HepG2 (cell line): ENCODE data around the gene CD300A. TPM values are rescaled to one million over a fixed set of nuclear protein-coding genes. Genes with fewer than 3 reads are reported as not detected.

Source experiments
- ATAC-seq: fragments of 200-7000 bp; cut with Tn5 transposase; 3 replicates; pipeline ENCODE4 v1.9.1; 2020; ENCODE audit warnings: mild to moderate bottlenecking, moderate library complexity
- BruUV-seq: library from RNA; stranded (reverse); fragments of 400-500 nt; replicated peaks from 2 replicates; lab custom pipeline; 2021; lab: Mats Ljungman, UMichigan
- CTCF ChIA-PET: fragments of 300-600 bp; formaldehyde crosslinking; extraction: SDS; loops from one replicate; lab custom pipeline; 2021; ENCODE audit warnings: low total read pairs, inconsistent platforms, low intra/inter-chr PET ratio; lab: Yijun Ruan, JAX
- POLR2A ChIA-PET: fragments of 350-600 bp; sonication (Branson Sonifier 250); formaldehyde crosslinking; loops from one replicate; lab custom pipeline; 2020; ENCODE audit warnings: antibody characterized with exemption, inconsistent platforms; lab: Yijun Ruan, JAX
- DNase-seq: peaks from one replicate; pipeline ENCODE4 v3.0.0-alpha.2; 2015; ENCODE audit warnings: low spot score
- FAIRE-seq: peaks from 3 replicates; lab custom pipeline; 2011; peaks lifted over from hg19 to GRCh38; lab: Jason Lieb, UNC
- H2AFZ ChIP-seq: one replicate; pipeline ENCODE4 v1.6.1; 2011; ENCODE audit warnings: low read length, inconsistent platforms
- H3K27ac ChIP-seq: fragments of 300-600 bp; 3 replicates; pipeline ENCODE4 v1.8.0; 2011; ENCODE audit warnings: mixed run types, mild to moderate bottlenecking, mixed read lengths, low read length, inconsistent platforms; ENCODE audit not compliant: insufficient read depth; ENCODE audit errors: extremely low read length
- H3K27me3 ChIP-seq, 2 experiments: fragments of 200-600 bp in 1 of 2; 2 replicates in 1 of 2; 3 replicates in 1 of 2; pipeline versions ENCODE4 v1.6.0 to v1.8.0; 2011; ENCODE audit warnings: low read length in 2 of 2, mild to moderate bottlenecking in 2 of 2, moderate library complexity in 2 of 2, inconsistent platforms in 1 of 2; ENCODE audit not compliant: insufficient read depth in 2 of 2, control insufficient read depth in 1 of 2
- H3K36me3 ChIP-seq, 2 experiments: fragments of 200-600 bp in 1 of 2; replicated peaks in 1 of 2; 2 replicates in 1 of 2; 3 replicates in 1 of 2; pipeline versions ENCODE4 v1.5.1 to v1.8.0; 2011; ENCODE audit warnings: low read length in 2 of 2, inconsistent platforms in 1 of 2; ENCODE audit not compliant: insufficient read depth in 2 of 2, control insufficient read depth in 1 of 2
- H3K4me1 ChIP-seq: 2 replicates; pipeline ENCODE4 v1.5.1; 2012; ENCODE audit warnings: low read length, inconsistent platforms; ENCODE audit not compliant: insufficient read depth
- H3K4me2 ChIP-seq: 2 replicates; pipeline ENCODE4 v1.6.0; 2011; ENCODE audit warnings: low read depth, low read length, inconsistent platforms
- H3K4me3 ChIP-seq, 3 experiments: fragments of 200-600 bp in 1 of 3; sonication (generic), shearing (Covaris generic) in 1 of 3; replicated peaks in 1 of 3; 2 replicates each; pipeline ENCODE4 v1.5.1; 2011 to 2016; ENCODE audit warnings: low read length in 3 of 3, inconsistent platforms in 2 of 3, low read depth in 2 of 3, mild to moderate bottlenecking in 2 of 3, control low read depth in 1 of 3, mixed read lengths in 1 of 3; ENCODE audit not compliant: insufficient read depth in 1 of 3
- H3K79me2 ChIP-seq: one replicate; pipeline ENCODE4 v1.6.1; 2011; ENCODE audit warnings: low read length, inconsistent platforms; ENCODE audit not compliant: insufficient read depth
- H3K9ac ChIP-seq: 2 replicates; pipeline ENCODE4 v1.6.0; 2011; ENCODE audit warnings: mild to moderate bottlenecking, low read depth, low read length, inconsistent platforms; ENCODE audit not compliant: insufficient read depth
- H3K9me3 ChIP-seq: 2 replicates; pipeline ENCODE4 v1.5.1; 2012; ENCODE audit warnings: mild to moderate bottlenecking, low read length
- H4K20me1 ChIP-seq: 2 replicates; pipeline ENCODE4 v1.6.0; 2011; ENCODE audit warnings: inconsistent platforms, mild to moderate bottlenecking, low read length, moderate library complexity; ENCODE audit not compliant: insufficient read depth
- ATF3 ChIP-seq: sonication (generic); formaldehyde crosslinking; IDR thresholded peaks from 2 replicates; pipeline ENCODE4 v1.4.0; 2020; ENCODE audit warnings: missing genetic modification reagents
- GZF1 ChIP-seq: sonication (generic); formaldehyde crosslinking; IDR thresholded peaks from 2 replicates; pipeline ENCODE4 v1.5.1; 2020; ENCODE audit warnings: mild to moderate bottlenecking, missing genetic modification reagents
- MATR3 ChIP-seq: sonication (generic); formaldehyde crosslinking; IDR thresholded peaks from 2 replicates; pipeline ENCODE4 v1.4.0; 2020; ENCODE audit warnings: missing genetic modification reagents
- PRDM15 ChIP-seq: sonication (generic); formaldehyde crosslinking; IDR thresholded peaks from 2 replicates; pipeline ENCODE4 v1.4.0; 2020; ENCODE audit warnings: missing genetic modification reagents
- SP5 ChIP-seq: IDR thresholded peaks from 2 replicates; pipeline ENCODE4 v1.6.1; 2016; ENCODE audit warnings: low read depth, borderline replicate concordance
- TBX3 ChIP-seq: fragments of 450-650 bp; IDR thresholded peaks from 2 replicates; pipeline ENCODE4 v1.6.1; 2017; ENCODE audit warnings: antibody characterized with exemption, mild to moderate bottlenecking, inconsistent platforms, borderline replicate concordance
- ZBTB2 ChIP-seq: sonication (generic); formaldehyde crosslinking; IDR thresholded peaks from 2 replicates; pipeline ENCODE4 v1.8.0; 2022; ENCODE audit warnings: low read depth, missing genetic modification reagents
- ZNF205 ChIP-seq: IDR thresholded peaks from 2 replicates; pipeline ENCODE4 v1.6.1; 2018; ENCODE audit warnings: missing biosample characterization, missing genetic modification reagents
- ZNF281 ChIP-seq: sonication (generic); formaldehyde crosslinking; IDR thresholded peaks from 2 replicates; pipeline ENCODE4 v1.4.0; 2020; ENCODE audit warnings: missing genetic modification reagents, borderline replicate concordance
- ZNF296 ChIP-seq: sonication (generic); formaldehyde crosslinking; conservative IDR thresholded peaks from 2 replicates; pipeline ENCODE4 v1.5.0; 2020; ENCODE audit warnings: mild to moderate bottlenecking, missing genetic modification reagents
- WGBS: methylation state at CpG from one replicate; pipeline ENCODE4 v1.1.6; 2017; ENCODE audit warnings: low lambda C conversion rate; 5-methylcytosine and 5-hydroxymethylcytosine counted together
- in situ Hi-C: cut with HindIII; loops from 2 replicates; pipeline ENCODE4 v1.10.0; 2017; ENCODE audit warnings: low pct_unique_long_range_greater_than_20kb; ENCODE audit not compliant: extremely low pct_ligation_motif_present
- intact Hi-C: fragments of 100-400 bp; cut with micrococcal nuclease; formaldehyde crosslinking; loops from one replicate; pipeline ENCODE4 v1.10.0; 2022; ENCODE audit not compliant: unreplicated experiment
- polyA plus RNA-seq, 8 experiments: library from polyadenylated mRNA; depleted of rRNA in 3 of 8; stranded (reverse) in 7 of 8; unstranded in 1 of 8; fragments of >200 nt; fragmentation: Illumina TruSeq in 4 of 8; extraction: Trizol in 4 of 8; gene quantifications; 2 replicates each; pipeline versions ENCODE4 v1.2.1 to v1.2.3, GENCODE V29; 2011 to 2016; ENCODE audit warnings: low read depth in 4 of 8, missing spikeins in 1 of 8, mixed read lengths in 1 of 8; ENCODE audit not compliant: insufficient read depth in 1 of 8
- total RNA-seq, 5 experiments: library from RNA; depleted of rRNA; stranded (reverse); fragments of >200 nt; fragmentation: Illumina TruSeq; extraction: Trizol; gene quantifications; 2 replicates each; pipeline ENCODE4 v1.2.3, GENCODE V29; 2016; ENCODE audit warnings: low read depth in 1 of 5
- TF ChIP-seq, protein P1 (sequence below): sonication (generic); formaldehyde crosslinking; IDR thresholded peaks from 2 replicates; pipeline ENCODE4 v1.9.0; 2021; ENCODE audit warnings: missing genetic modification reagents, mild to moderate bottlenecking, borderline replicate concordance
- TF ChIP-seq, protein P2 (sequence below): sonication (generic); formaldehyde crosslinking; IDR thresholded peaks from 2 replicates; pipeline ENCODE4 v1.4.0; 2020; ENCODE audit warnings: missing genetic modification reagents, mild to moderate bottlenecking, borderline replicate concordance

The CD300A gene
- total and polyA plus RNA-seq, 2 of the 13 experiments (the other 11 are each of a cell fraction or from before 2014, with no cell fraction given) = not detected

DNA sequence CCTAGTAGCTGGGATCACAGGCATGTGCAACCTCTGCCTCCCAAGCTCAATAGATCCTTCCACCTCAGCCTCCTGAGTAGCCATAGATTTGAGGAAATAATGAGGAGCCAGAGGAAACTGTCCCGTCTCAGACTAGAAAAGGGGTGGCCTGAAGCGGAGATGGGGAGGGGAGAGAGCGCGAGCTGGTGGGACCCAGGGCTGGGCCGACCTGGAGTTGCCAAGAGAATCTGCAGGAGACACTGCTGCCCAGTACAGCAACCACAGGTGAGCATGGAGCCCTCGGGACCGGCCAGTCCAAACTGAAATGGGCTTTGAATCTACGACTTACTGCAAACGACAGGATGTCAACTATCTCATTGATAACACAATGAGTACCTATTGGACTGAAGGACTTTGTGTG is 24.3 kb downstream of the CD300A start:
- FAIRE-seq (no peak), DNase-seq (no peak), ATAC-seq (no peak)
- CTCF ChIA-PET = no interaction called here
- no peak overlapping the region for H2AFZ ChIP-seq
- WGBS = 48% methylated on average over 9 of the region's 9 CpGs
- intact Hi-C loops (loop anchor here (10.0 kb wide), 1 partner anchor 186 kb away; no protein-coding TSS in a partner anchor), in situ Hi-C loops (no loop called here)
- peaks cover 0 to 6% of the 10 kb centered on the region in 2 experiments; a peak in 2 of 5 replicates for H3K27me3 ChIP-seq
- TF ChIP-seq TBX3 (no peak), ZNF205 (CRISPR knock-in tag) (no peak), SP5 (CRISPR knock-in tag) (no peak), MATR3 (CRISPR knock-in tag) (no peak), ZBTB2 (CRISPR knock-in tag) (no peak), ZNF296 (CRISPR knock-in tag) (no peak), ZNF281 (CRISPR knock-in tag) (no peak), GZF1 (no peak), ATF3 (no peak), PRDM15 (CRISPR knock-in tag) (no peak)
- TF ChIP-seq, protein P1, sequence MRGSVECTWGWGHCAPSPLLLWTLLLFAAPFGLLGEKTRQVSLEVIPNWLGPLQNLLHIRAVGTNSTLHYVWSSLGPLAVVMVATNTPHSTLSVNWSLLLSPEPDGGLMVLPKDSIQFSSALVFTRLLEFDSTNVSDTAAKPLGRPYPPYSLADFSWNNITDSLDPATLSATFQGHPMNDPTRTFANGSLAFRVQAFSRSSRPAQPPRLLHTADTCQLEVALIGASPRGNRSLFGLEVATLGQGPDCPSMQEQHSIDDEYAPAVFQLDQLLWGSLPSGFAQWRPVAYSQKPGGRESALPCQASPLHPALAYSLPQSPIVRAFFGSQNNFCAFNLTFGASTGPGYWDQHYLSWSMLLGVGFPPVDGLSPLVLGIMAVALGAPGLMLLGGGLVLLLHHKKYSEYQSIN (CRISPR knock-in tag) = no peak
- TF ChIP-seq, protein P2, sequence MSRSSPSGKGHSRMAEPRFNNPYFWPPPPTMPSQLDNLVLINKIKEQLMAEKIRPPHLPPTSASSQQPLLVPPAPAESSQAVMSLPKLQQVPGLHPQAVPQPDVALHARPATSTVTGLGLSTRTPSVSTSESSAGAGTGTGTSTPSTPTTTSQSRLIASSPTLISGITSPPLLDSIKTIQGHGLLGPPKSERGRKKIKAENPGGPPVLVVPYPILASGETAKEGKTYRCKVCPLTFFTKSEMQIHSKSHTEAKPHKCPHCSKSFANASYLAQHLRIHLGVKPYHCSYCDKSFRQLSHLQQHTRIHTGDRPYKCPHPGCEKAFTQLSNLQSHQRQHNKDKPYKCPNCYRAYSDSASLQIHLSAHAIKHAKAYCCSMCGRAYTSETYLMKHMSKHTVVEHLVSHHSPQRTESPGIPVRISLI (CRISPR knock-in tag) = no peak
- TF ChIP-seq, all 625 proteins: peak for 0
- no peaks in the 10 kb centered on the region for H3K9me3 ChIP-seq
- H3K9ac ChIP-seq = no peak overlapping the region
- H3K4me1 ChIP-seq = no peaks in the 10 kb centered on the region
- no peak overlapping the region for H3K4me3 ChIP-seq
- no peak overlapping the region for H3K4me2 ChIP-seq
- no peaks in the 10 kb centered on the region for H4K20me1 ChIP-seq
- H3K79me2 ChIP-seq = no peaks in the 10 kb centered on the region
- no peaks in the 10 kb centered on the region for H3K36me3 ChIP-seq
- no peak overlapping the region for H3K27ac ChIP-seq
- no TSS peak for BruUV-seq
- POLR2A ChIA-PET = no interaction called here
